Fibroblast of pulmonary artery (primary cell): ENCODE measurements around the gene UGCG.

Experiments
- DNase-seq: peaks from one replicate; pipeline ENCODE4 v3.0.0-alpha.2; 2010; ENCODE audit warnings: low read depth
- H3K4me3 ChIP-seq: replicated peaks from 2 replicates; pipeline ENCODE4 v1.5.1; 2011; ENCODE audit warnings: low read depth, mild to moderate bottlenecking, control low read depth, low read length, moderate library complexity
- TF ChIP-seq, protein P1 (sequence below): IDR thresholded peaks from 2 replicates; pipeline ENCODE4 v1.5.1; 2011; ENCODE audit warnings: mild to moderate bottlenecking, control low read depth, low read length, inconsistent platforms; ENCODE audit errors: missing control alignments

Gene UGCG

GRCh38 chr9:111895996-111896941 is at the start of gene UGCG:
Gene UGCG, plus strand, starts transcription at chr9:111896814. Its CDS starts 402 bp downstream, at chr9:111897216.
- peak; percentile 91 for DNase-seq

DNA sequence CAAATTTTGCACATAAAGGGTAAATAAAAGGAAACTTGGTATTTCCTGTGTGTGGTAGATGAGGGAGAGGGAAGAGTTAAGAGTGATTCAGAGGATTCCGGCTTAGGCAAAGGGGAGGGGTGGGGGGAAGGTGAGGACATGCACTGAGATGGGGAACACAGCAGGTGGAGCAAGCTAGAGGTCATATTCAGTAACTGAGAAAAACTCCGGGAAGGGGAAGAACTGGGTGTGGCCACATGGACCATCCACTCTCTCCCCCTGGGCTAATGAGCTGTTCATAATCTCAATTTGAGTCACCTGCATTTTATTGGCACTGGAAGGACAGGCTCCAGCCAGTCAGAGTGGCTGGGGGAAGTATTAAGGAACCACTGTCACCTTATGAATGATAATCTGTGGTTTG is 45.1 kb upstream of the UGCG start:
- TF ChIP-seq, protein P1, sequence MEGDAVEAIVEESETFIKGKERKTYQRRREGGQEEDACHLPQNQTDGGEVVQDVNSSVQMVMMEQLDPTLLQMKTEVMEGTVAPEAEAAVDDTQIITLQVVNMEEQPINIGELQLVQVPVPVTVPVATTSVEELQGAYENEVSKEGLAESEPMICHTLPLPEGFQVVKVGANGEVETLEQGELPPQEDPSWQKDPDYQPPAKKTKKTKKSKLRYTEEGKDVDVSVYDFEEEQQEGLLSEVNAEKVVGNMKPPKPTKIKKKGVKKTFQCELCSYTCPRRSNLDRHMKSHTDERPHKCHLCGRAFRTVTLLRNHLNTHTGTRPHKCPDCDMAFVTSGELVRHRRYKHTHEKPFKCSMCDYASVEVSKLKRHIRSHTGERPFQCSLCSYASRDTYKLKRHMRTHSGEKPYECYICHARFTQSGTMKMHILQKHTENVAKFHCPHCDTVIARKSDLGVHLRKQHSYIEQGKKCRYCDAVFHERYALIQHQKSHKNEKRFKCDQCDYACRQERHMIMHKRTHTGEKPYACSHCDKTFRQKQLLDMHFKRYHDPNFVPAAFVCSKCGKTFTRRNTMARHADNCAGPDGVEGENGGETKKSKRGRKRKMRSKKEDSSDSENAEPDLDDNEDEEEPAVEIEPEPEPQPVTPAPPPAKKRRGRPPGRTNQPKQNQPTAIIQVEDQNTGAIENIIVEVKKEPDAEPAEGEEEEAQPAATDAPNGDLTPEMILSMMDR, result no peak
- no peak for DNase-seq
- H3K4me3 ChIP-seq, result no peak overlapping the region

More at GRCh38 chr9:111895996-111896941, at the start of gene UGCG:
- TF ChIP-seq, protein P1, result no peak
- H3K4me3 ChIP-seq, result peak within 1 kb of the TSS; percentile 93

DNA sequence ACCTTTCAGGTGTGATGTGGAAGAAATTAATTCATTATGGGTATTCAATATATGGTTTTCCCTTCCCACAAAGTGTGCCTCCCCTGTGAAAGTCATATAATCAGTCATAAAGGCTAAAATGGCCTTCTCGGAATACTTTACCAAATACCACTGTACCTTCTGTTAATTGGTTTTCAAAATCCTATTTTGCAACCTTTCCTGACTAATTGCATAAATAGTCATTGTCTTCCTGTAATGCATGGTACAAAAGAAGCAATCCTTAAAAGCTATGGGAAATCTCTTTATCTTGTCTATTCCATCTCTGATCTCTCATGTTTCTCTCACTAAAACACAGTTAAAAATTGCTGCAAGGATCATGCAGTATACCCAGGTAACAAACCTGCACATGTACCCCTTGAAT is 44.3 kb upstream of the UGCG start:
- TF ChIP-seq, protein P1, result no peak
- no peak overlapping the region for H3K4me3 ChIP-seq
- DNase-seq, result no peak

- H3K4me3 ChIP-seq, result no peak overlapping the region
- TF ChIP-seq, protein P1, result no peak
- no peak for DNase-seq
Measured at GRCh38 chr9:111853450-111853827, 43.2 kb upstream of the UGCG start.

DNA sequence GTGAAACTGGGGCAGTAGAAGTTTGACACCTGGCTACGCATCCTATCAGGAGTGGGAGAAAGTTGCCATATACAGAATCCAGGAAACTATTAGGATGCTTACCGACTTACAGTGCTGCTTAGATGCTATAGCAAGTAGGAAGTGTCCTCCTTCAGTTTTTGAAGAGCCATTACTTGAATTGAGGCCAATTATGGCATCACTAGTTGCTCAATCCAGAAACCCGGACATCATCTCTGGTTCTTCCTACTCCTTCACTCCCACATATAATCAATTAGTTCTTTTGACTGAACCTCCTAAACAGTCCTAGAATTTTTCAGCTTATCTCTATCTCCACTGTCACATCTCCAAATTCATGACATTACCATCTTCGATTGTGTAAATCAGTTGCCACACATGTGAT is 41.8 kb upstream of the UGCG start:
- TF ChIP-seq, protein P1, result no peak
- peak; percentile 66 for DNase-seq
- H3K4me3 ChIP-seq, result no peak overlapping the region

- DNase-seq, result no peak
- TF ChIP-seq, protein P1, result no peak
- H3K4me3 ChIP-seq, result no peak overlapping the region
Measured at GRCh38 chr9:111857555-111858211, 38.9 kb upstream of the UGCG start.
